Stomach (tissue), 9 donors: ENCODE data around the gene CXCL1. TPM values are rescaled to one million over a fixed set of nuclear protein-coding genes. Genes with fewer than 3 reads are reported as not detected.
A peak's percentile ranks its signal among the peaks of the same experiment; 100 is the strongest.

Experiments
- DNase-seq, 2 donors: peaks; one replicate each; pipeline versions ENCODE4 v3.0.0 to v3.0.0-alpha.2; 2013 to 2019
- H3K27ac ChIP-seq, 5 donors: fragments of 200-600 bp in 4 of 5; sonication (generic) in 4 of 5; one replicate each; pipeline ENCODE4 v1.5.1; 2013 to 2019; ENCODE audit warnings: mild to moderate bottlenecking in 1 of 5, moderate library complexity in 1 of 5
- H3K27me3 ChIP-seq, 3 donors: fragments of 200-600 bp; sonication (generic); one replicate each; pipeline ENCODE4 v1.5.1; 2017 to 2019; ENCODE audit warnings: mixed run types in 1 of 3
- H3K36me3 ChIP-seq, 4 donors: fragments of 200-600 bp; sonication (generic); 1 replicate in 3 of 4; 2 replicates in 1 of 4; pipeline ENCODE4 v1.5.1; 2016 to 2019
- H3K4me1 ChIP-seq, 4 donors: fragments of 200-600 bp; sonication (generic); one replicate each; pipeline ENCODE4 v1.5.1; 2016 to 2019
- H3K4me3 ChIP-seq, 4 donors: fragments of 200-600 bp; sonication (generic) in 3 of 4; one replicate each; pipeline ENCODE4 v1.5.1; 2016 to 2019; ENCODE audit warnings: mild to moderate bottlenecking in 1 of 4
- H3K9me3 ChIP-seq, 4 donors: fragments of 200-600 bp; sonication (generic); one replicate each; pipeline ENCODE4 v1.5.1; 2016 to 2019
- EP300 ChIP-seq: sonication (generic); formaldehyde crosslinking; IDR thresholded peaks from one replicate; pipeline ENCODE4 v1.6.1; 2017; ENCODE audit warnings: antibody characterized with exemption
- POLR2A ChIP-seq, 4 donors: fragments of 450-650 bp; IDR thresholded peaks; one replicate each; pipeline ENCODE4 v1.6.1; 2016; ENCODE audit warnings: antibody characterized with exemption in 4 of 4, control low read depth in 2 of 4, mild to moderate bottlenecking in 1 of 4, moderate library complexity in 1 of 4
- POLR2AphosphoS5 ChIP-seq, 3 donors: sonication (generic); formaldehyde crosslinking; IDR thresholded peaks; one replicate each; pipeline ENCODE4 v1.6.1; 2016; ENCODE audit warnings: antibody characterized with exemption in 3 of 3
- WGBS, 5 donors: extraction: QIAGEN DNeasy Blood & Tissue Kit in 3 of 5; methylation state at CpG; one replicate each; pipeline versions ENCODE4 v1.1.5 to v1.1.7; 2013 to 2018; 5-methylcytosine and 5-hydroxymethylcytosine counted together
- intact Hi-C: fragments of 100-400 bp; cut with DNase I; formaldehyde crosslinking; loops from one replicate; pipeline ENCODE4 v1.15.1; 2023; ENCODE audit warnings: low total_unique reads
- polyA plus RNA-seq, 3 donors: library from polyadenylated mRNA; stranded (reverse); fragments of 200-250 nt; gene quantifications; one replicate each; pipeline ENCODE4 v1.2.3, GENCODE V29; 2013
- total RNA-seq, 5 donors: library from RNA; depleted of rRNA; stranded (reverse); fragments of >200 nt; gene quantifications; one replicate each; pipeline versions ENCODE4 v1.1.0 to v1.2.3, GENCODE V29; 2014 to 2016
- TF ChIP-seq, protein P1 (sequence below), 7 experiments: fragments of 450-650 bp in 4 of 7; fragments of 200-600 bp in 3 of 7; sonication (generic) in 3 of 7; IDR thresholded peaks; one replicate each; pipeline ENCODE4 v1.5.1; 2016 to 2019; ENCODE audit warnings: antibody characterized with exemption in 7 of 7, control low read depth in 2 of 7, mild to moderate bottlenecking in 1 of 7
- donor health status: healthy with polysubstance abuse.
- donor health status: Bipolar disorder and iron deficiency.
- donor health status: healthy.

The CXCL1 gene
- total and polyA plus RNA-seq, 8 donors, result 1.8 to 62.1 (median 30.1) TPM

GRCh38 chr4:73883306-73883705 lies 14.1 kb downstream of the CXCL1 start:
- no peaks in the 10 kb centered on the region for H3K4me1 ChIP-seq
- no peak overlapping the region for H3K4me3 ChIP-seq
- H3K27ac ChIP-seq, result no peak overlapping the region
- WGBS, 5 donors, result 73 to 86% (median 81%) methylated on average over 1 of the region's 1 CpG
- H3K36me3 ChIP-seq, result no peaks in the 10 kb centered on the region
- TF ChIP-seq POLR2A (IDR thresholded peaks at IDR 0.05) (no peak), POLR2AphosphoS5 (IDR thresholded peaks at IDR 0.05) (no peak), EP300 (no peak)
- TF ChIP-seq, protein P1, sequence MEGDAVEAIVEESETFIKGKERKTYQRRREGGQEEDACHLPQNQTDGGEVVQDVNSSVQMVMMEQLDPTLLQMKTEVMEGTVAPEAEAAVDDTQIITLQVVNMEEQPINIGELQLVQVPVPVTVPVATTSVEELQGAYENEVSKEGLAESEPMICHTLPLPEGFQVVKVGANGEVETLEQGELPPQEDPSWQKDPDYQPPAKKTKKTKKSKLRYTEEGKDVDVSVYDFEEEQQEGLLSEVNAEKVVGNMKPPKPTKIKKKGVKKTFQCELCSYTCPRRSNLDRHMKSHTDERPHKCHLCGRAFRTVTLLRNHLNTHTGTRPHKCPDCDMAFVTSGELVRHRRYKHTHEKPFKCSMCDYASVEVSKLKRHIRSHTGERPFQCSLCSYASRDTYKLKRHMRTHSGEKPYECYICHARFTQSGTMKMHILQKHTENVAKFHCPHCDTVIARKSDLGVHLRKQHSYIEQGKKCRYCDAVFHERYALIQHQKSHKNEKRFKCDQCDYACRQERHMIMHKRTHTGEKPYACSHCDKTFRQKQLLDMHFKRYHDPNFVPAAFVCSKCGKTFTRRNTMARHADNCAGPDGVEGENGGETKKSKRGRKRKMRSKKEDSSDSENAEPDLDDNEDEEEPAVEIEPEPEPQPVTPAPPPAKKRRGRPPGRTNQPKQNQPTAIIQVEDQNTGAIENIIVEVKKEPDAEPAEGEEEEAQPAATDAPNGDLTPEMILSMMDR (IDR thresholded peaks at IDR 0.05), result no peak
- no peaks in the 10 kb centered on the region for H3K27me3 ChIP-seq
- no peaks in the 10 kb centered on the region for H3K9me3 ChIP-seq
- DNase-seq, result no peak
- intact Hi-C loops, result no loop called here

GRCh38 chr4:73885574-73886267 lies 16.5 kb downstream of the CXCL1 start:
- Histone ChIP-seq H3K27ac (no peak overlapping the region), H3K9me3 (no peaks in the 10 kb centered on the region), H3K4me3 (no peak overlapping the region), H3K4me1 (no peaks in the 10 kb centered on the region), H3K27me3 (no peaks in the 10 kb centered on the region), H3K36me3 (no peaks in the 10 kb centered on the region)
- 78 to 83% (median 80%) methylated on average over 4 of the region's 4 CpGs for WGBS, 5 donors
- TF ChIP-seq, protein P1 (IDR thresholded peaks at IDR 0.05), result no peak
- TF ChIP-seq POLR2A (IDR thresholded peaks at IDR 0.05) (no peak), EP300 (no peak)
- no peak for DNase-seq
- intact Hi-C loops, result no loop called here

DNA sequence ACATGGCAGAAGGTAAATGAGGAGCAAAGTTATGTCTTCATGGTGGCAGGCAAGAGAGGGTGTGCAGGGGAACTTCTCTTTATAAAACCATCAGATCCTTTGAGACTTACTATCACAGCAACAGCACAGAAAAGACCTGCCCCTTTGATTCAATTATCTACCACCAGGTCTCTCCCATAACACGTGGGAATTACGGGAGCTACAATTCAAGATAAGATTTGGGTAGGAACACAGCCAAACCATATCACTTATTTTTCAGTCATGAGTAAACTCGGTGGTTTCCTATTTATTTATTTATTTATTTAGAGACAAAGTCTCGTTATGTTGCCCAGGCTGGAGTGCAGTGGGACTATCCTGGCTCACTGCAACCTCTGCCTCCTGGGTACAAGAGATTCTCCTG lies 22.1 kb downstream of the CXCL1 start:
- TF ChIP-seq EP300, result no peak
- TF ChIP-seq, protein P1 (IDR thresholded peaks at IDR 0.05), result no peak
- TF ChIP-seq POLR2A (IDR thresholded peaks at IDR 0.05), result no peak
- no peak for TF ChIP-seq POLR2AphosphoS5 (IDR thresholded peaks at IDR 0.05)
- Histone ChIP-seq H3K4me3 (no peak overlapping the region), H3K27ac (no peak overlapping the region), H3K27me3 (no peaks in the 10 kb centered on the region), H3K4me1 (peaks cover 0 to 16% (median 0%) of the 10 kb centered on the region in 4 donors), H3K36me3 (no peaks in the 10 kb centered on the region), H3K9me3 (no peaks in the 10 kb centered on the region)
- intact Hi-C loops, result no loop called here
- WGBS, 5 donors, result 27 to 49% (median 34%) methylated on average over 4 of the region's 4 CpGs
- DNase-seq, result no peak

- DNase-seq, result peak in 1 of 2 donors; percentile 10
- H3K9me3 ChIP-seq, result no peaks in the 10 kb centered on the region
- H3K4me3 ChIP-seq, result no peak overlapping the region
- TF ChIP-seq POLR2AphosphoS5 (IDR thresholded peaks at IDR 0.05), result peak in 1 of 3 donors; percentile 15
- no peak for TF ChIP-seq EP300
- TF ChIP-seq POLR2A (IDR thresholded peaks at IDR 0.05), result no peak
- TF ChIP-seq, protein P1 (IDR thresholded peaks at IDR 0.05), result no peak
- peaks cover 0 to 16% (median 0%) of the 10 kb centered on the region in 4 donors for H3K4me1 ChIP-seq
- no peaks in the 10 kb centered on the region for H3K36me3 ChIP-seq
- WGBS, 5 donors, result 84 to 100% (median 100%) methylated on average over 1 of the region's 1 CpG
- intact Hi-C loops, result no loop called here
- H3K27ac ChIP-seq, result no peak overlapping the region
- no peaks in the 10 kb centered on the region for H3K27me3 ChIP-seq
Measured at GRCh38 chr4:73891739-73892405, 22.7 kb downstream of the CXCL1 start.
